ENCODE data around the gene REN.

Gene REN

GRCh38 chr1:204130981-204131892 is 34.9 kb downstream of the REN start:
- no peak for DNase-seq

- no peak for DNase-seq
Observed at GRCh38 chr1:204130178-204130577, 36.0 kb downstream of the REN start.

GRCh38 chr1:204128964-204129896 is 36.9 kb downstream of the REN start:
- DNase-seq, result peak; percentile 57

- DNase-seq, result no peak
Observed at GRCh38 chr1:204128464-204128963, 37.6 kb downstream of the REN start.

GRCh38 chr1:204127597-204128242 is 38.4 kb downstream of the REN start:
- DNase-seq, result peak; percentile 15

GRCh38 chr1:204126956-204127355 is 39.2 kb downstream of the REN start:
- no peak for DNase-seq

GRCh38 chr1:204126386-204126785 is 39.8 kb downstream of the REN start:
- DNase-seq, result no peak

GRCh38 chr1:204125759-204126351 is 40.3 kb downstream of the REN start:
- DNase-seq, result no peak

- no peak for DNase-seq
Observed at GRCh38 chr1:204124639-204125038, 41.5 kb downstream of the REN start.

- DNase-seq, result no peak
Observed at GRCh38 chr1:204123376-204123775, 42.8 kb downstream of the REN start.

- DNase-seq, result no peak
Observed at GRCh38 chr1:204121840-204122555, 44.1 kb downstream of the REN start.

- no peak for DNase-seq
Observed at GRCh38 chr1:204116539-204116938, 49.6 kb downstream of the REN start.

- DNase-seq, result no peak
Observed at GRCh38 chr1:204115116-204115515, 51.0 kb downstream of the REN start.

- DNase-seq, result no peak
Observed at GRCh38 chr1:204114606-204115005, 51.5 kb downstream of the REN start.

- DNase-seq, result no peak
Observed at GRCh38 chr1:204113896-204114295, 52.2 kb downstream of the REN start.

GRCh38 chr1:204112876-204113730 is 53.0 kb downstream of the REN start:
- no peak for DNase-seq

- no peak for DNase-seq
Observed at GRCh38 chr1:204110894-204111633, 55.1 kb downstream of the REN start.

GRCh38 chr1:204108312-204109141 is 57.6 kb downstream of the REN start:
- no peak for DNase-seq

GRCh38 chr1:204107892-204108291 is 58.2 kb downstream of the REN start:
- DNase-seq, result no peak
